Measurements from ENCODE around the gene TMEM187.

Gene TMEM187

DNA sequence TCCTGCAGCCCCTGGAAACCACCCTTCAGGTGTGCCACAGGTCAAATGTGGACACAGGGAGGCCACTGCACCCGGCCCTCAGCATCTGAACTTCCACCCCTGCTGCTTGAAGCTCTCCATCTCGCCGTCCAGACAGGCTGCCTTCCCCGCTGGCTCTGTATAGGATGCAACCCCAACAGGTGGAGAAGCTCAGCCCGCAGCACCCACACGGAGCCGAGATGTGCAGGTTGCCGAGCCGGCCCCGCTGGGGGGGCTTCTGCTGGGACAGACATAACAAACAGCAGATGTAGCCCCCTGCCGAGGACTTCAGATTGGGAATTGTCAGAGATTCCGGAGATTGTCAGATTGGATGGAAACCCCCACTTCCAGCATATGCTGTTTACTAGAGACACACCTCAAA is 20.5 kb downstream of the TMEM187 start:
- TF ChIP-seq, protein P1, sequence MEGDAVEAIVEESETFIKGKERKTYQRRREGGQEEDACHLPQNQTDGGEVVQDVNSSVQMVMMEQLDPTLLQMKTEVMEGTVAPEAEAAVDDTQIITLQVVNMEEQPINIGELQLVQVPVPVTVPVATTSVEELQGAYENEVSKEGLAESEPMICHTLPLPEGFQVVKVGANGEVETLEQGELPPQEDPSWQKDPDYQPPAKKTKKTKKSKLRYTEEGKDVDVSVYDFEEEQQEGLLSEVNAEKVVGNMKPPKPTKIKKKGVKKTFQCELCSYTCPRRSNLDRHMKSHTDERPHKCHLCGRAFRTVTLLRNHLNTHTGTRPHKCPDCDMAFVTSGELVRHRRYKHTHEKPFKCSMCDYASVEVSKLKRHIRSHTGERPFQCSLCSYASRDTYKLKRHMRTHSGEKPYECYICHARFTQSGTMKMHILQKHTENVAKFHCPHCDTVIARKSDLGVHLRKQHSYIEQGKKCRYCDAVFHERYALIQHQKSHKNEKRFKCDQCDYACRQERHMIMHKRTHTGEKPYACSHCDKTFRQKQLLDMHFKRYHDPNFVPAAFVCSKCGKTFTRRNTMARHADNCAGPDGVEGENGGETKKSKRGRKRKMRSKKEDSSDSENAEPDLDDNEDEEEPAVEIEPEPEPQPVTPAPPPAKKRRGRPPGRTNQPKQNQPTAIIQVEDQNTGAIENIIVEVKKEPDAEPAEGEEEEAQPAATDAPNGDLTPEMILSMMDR (IDR thresholded peaks at IDR 0.05): no peak

DNA sequence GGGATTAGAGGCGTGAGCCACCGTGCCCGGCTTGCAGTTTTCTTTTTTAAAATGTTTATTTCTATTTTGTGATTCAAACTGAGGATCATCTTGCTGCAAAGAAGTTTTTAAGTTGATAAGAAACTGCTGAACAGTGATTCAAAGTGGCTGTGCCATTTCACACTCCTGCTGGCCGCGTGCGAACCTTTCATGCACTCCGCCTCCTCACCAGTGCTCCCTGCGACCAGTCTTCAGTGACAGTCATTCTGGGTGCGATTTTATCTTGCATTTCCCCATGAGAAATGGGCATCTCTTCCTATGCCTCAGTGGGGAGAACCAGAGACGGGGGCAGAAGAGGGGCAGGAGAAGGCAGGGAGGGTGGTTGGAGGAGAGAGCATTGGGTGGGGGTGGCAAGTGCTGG is 21.4 kb downstream of the TMEM187 start:
- TF ChIP-seq, protein P1 (IDR thresholded peaks at IDR 0.05): no peak

- TF ChIP-seq, protein P1 (IDR thresholded peaks at IDR 0.05): no peak
Measured at GRCh38 chrX:153995504-153995903, 22.9 kb downstream of the TMEM187 start.

DNA sequence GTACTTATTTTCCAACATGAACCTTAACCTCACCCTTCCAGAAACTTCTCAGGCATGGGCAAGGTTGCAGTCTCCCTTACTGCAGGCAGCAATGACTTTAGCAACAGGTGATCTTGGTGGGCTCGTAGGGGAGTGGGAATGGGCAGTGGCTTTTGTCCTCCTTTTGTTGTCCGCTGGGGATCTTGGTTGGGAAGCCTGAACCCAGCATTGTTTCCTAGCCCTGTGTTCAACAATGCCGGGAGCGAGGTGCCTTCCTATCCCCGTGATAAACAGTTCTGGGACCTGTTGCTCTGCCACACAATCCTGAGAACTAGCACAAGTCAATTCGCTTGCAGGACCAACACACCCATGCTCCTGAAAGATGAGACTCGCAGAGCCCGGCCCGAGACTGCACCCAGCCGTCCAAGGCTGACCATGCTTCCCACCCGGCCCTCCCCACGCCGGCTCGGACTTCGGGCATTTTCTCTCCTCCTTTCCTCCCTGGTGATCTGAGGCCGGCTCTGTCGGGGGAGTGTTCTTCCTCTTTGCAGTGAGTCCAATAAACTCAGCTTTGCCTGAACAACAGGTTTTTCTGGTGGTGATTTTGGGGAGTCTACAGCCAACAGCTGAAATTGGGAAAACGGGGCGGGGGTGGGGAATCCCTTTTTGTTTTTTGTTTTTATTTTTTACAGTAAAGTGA is 26.9 kb downstream of the TMEM187 start:
- TF ChIP-seq, protein P1 (IDR thresholded peaks at IDR 0.05): no peak

- TF ChIP-seq, protein P1 (IDR thresholded peaks at IDR 0.05): no peak
Measured at GRCh38 chrX:154000051-154000450, 27.5 kb downstream of the TMEM187 start.

DNA sequence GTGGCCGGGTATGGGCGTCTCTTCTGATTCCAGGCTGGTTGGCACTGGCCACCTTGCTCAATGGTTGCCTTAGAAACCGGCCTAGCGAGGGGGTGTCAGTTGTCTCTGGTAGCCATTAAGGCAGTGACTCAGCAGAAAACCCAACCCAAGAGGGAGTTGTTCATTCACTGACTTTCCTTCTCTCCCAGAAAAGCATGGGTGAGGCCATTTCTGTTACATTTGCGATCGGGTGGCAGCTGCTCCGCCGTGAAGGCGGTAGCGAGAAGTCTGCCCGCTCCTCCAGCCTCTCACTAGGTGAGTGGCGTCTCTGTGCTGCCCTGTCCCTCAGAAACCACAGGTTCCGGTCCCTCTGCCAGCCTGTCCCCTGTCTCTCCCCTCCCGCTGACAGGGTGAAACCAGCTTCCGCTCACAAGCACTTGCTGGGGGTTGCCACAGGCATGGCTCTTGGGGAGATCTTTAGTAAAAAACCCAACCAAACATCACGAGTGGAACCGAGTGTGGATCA is 29.7 kb downstream of the TMEM187 start:
- TF ChIP-seq, protein P1 (IDR thresholded peaks at IDR 0.05): no peak

GRCh38 chrX:154004315-154004714 is 31.8 kb downstream of the TMEM187 start:
- TF ChIP-seq, protein P1 (IDR thresholded peaks at IDR 0.05): no peak
